ENCODE results near the gene SUMO2.
"Not testable (repeated sequence)": the region's sequence is repeated elsewhere in the genome, so short reads cannot be mapped to it uniquely, and the experiment has no call there.

The SUMO2 gene

DNA sequence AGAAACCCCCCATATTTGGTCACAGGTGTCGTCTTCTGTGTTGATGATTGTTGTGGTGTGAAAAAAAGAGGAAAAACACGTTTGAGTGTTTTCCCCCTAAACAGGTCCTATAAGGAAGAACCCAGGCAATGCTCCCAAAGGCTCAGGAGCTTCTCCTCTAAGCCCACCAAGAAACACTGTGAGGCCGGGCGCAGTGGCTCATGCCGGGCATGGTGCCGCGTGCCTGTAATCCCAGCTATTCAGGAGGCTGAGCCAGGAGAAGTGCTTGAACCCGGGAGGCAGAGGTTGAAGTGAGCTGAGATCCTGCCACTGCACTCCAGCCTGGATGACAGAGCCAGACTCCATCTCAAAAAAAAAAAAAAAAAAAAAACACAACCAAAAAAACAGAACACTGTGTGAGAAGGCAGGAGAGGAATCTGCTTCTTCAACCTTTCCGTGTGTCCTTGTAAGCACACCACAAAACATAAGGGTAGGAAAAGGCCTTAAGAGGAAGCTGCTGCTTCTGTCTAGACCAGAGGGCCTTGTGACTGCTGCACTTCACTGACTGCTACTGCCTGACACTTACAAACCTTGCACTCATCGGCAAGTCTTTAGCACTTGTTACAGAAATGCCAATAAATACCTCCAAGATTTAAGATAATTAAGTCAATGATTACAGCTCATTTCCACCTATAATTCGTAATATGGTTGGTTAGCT lies 37.8 kb downstream of the SUMO2 start:
- TF ChIP-seq, protein P1, sequence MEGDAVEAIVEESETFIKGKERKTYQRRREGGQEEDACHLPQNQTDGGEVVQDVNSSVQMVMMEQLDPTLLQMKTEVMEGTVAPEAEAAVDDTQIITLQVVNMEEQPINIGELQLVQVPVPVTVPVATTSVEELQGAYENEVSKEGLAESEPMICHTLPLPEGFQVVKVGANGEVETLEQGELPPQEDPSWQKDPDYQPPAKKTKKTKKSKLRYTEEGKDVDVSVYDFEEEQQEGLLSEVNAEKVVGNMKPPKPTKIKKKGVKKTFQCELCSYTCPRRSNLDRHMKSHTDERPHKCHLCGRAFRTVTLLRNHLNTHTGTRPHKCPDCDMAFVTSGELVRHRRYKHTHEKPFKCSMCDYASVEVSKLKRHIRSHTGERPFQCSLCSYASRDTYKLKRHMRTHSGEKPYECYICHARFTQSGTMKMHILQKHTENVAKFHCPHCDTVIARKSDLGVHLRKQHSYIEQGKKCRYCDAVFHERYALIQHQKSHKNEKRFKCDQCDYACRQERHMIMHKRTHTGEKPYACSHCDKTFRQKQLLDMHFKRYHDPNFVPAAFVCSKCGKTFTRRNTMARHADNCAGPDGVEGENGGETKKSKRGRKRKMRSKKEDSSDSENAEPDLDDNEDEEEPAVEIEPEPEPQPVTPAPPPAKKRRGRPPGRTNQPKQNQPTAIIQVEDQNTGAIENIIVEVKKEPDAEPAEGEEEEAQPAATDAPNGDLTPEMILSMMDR (IDR thresholded peaks at IDR 0.05; ENCODE audit: low read depth, low read length) = no peak
- TF ChIP-seq EZH2phosphoT487 (IDR thresholded peaks at IDR 0.05; ENCODE audit: low read depth) = no peak
- peaks cover 54% of the 10 kb centered on the region for H3K79me2 ChIP-seq (ENCODE audit: low read length)
- no peak overlapping the region for H3K27ac ChIP-seq (ENCODE audit: low read length)
- H3K36me3 ChIP-seq (replicated peaks; ENCODE audit: low read depth, low read length) = peaks cover 52% of the 10 kb centered on the region
- peaks cover 19% of the 10 kb centered on the region for H3K4me1 ChIP-seq (ENCODE audit: low read length)
- no peak overlapping the region for H2AFZ ChIP-seq (ENCODE audit: low read depth, low read length)
- no peak overlapping the region for H3K4me3 ChIP-seq (ENCODE audit: low read length)
- no peak overlapping the region for H3K4me2 ChIP-seq (ENCODE audit: low read length)
- H3K9ac ChIP-seq (ENCODE audit: low read length) = no peak overlapping the region
- peaks cover 17% of the 10 kb centered on the region for H4K20me1 ChIP-seq (ENCODE audit: insufficient read depth, low read length)
- H3K9me3 ChIP-seq (ENCODE audit: insufficient read depth, low read length) = no peaks in the 10 kb centered on the region
- no peaks in the 10 kb centered on the region for H3K27me3 ChIP-seq (ENCODE audit: low read depth, low read length)

DNA sequence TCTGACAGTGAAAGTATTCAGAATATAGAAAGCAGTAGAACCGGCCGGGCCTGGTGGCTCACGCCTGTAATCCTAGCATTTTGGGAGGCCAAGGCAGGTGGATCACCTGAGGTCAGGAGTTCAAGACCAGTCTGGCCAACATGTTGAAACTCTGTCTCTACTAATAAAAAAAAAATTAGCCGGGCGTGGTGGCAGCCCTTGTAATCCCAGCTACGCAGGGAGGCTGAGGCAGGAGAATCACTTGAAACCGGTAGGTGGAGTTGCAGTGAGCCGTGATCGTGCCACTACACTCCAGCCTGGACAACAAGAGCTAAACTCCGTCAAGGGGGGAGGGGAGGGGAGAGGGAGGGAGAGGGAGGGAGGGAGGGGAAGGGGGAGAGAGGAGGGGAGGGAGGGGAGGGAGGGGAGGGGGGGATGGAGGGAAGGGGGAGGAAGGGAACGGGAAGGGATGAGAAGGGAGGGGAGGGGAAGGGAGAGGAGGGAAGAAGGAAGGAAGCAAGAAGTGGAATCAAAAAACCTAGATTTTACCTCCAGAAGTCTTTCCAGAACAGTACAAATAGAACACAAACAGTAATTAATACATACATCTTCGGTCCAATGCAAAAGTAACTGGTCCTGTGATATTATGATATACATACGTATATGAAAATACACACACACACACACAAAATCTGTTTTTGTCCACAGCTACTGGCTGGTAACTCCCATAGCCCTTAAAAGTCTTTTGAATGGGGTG lies 40.4 kb downstream of the SUMO2 start:
- Histone ChIP-seq H3K4me2 (ENCODE audit: low read length) (no peak overlapping the region), H3K36me3 (replicated peaks; ENCODE audit: low read depth, low read length) (peaks cover 50% of the 10 kb centered on the region), H3K9ac (ENCODE audit: low read length) (no peak overlapping the region), H2AFZ (ENCODE audit: low read depth, low read length) (no peak overlapping the region), H3K27me3 (ENCODE audit: low read depth, low read length) (no peaks in the 10 kb centered on the region), H4K20me1 (ENCODE audit: insufficient read depth, low read length) (no peaks in the 10 kb centered on the region), H3K4me1 (ENCODE audit: low read length) (peaks cover 2% of the 10 kb centered on the region), H3K4me3 (ENCODE audit: low read length) (no peak overlapping the region), H3K79me2 (ENCODE audit: low read length) (peaks cover 28% of the 10 kb centered on the region), H3K9me3 (ENCODE audit: insufficient read depth, low read length) (no peaks in the 10 kb centered on the region), H3K27ac (ENCODE audit: low read length) (no peak overlapping the region)
- no peak for TF ChIP-seq EZH2phosphoT487 (IDR thresholded peaks at IDR 0.05; ENCODE audit: low read depth)
- TF ChIP-seq, protein P1 (IDR thresholded peaks at IDR 0.05; ENCODE audit: low read depth, low read length) = no peak

DNA sequence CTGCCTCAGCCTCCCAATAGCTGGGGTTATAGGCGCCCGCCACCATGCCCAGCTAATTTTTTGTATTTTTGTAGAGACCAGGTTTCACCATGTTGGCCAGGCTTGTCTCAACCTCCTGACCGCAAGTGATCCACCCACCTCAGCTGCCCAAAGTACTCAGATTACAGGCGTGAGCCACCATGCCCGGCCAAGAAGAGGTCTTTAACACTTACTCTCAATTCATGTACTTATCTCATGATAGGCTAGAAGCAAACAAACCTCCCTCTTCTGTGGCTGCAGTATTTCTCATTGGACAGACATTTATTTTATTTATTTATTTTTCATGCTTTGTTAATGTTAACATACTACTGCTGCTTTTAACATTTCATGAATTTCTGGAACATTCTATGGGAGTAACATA lies 44.2 kb downstream of the SUMO2 start:
- H4K20me1 ChIP-seq (ENCODE audit: insufficient read depth, low read length) = no peaks in the 10 kb centered on the region; the same call in 1 of the 2 replicates

DNA sequence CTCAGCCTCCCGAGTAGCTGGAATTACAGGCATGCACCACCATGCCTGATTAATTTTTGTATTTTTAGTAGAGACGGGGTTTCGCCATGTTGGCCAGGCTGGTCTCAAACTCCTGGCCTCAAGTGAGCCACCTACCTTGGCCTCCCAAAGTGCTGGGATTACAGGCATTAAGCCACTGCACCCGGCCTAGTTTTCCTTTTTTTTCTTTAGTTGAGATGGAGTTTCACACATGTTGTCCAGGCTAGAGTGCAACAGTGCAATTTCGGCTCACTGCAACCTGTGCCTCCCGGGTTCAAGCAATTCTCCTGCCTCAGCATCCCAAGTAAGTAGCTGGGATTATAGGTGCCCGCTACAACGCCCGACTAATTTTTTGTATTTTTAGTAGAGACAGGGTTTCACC lies 45.0 kb downstream of the SUMO2 start:
- not testable (repeated sequence) for H3K9me3 ChIP-seq (ENCODE audit: insufficient read depth, low read length); H3K27ac ChIP-seq (ENCODE audit: low read length); H3K9ac ChIP-seq (ENCODE audit: low read length); H3K4me1 ChIP-seq (ENCODE audit: low read length); H3K27me3 ChIP-seq (ENCODE audit: low read depth, low read length); H2AFZ ChIP-seq (ENCODE audit: low read depth, low read length); H3K4me2 ChIP-seq (ENCODE audit: low read length); H4K20me1 ChIP-seq (ENCODE audit: insufficient read depth, low read length); H3K4me3 ChIP-seq (ENCODE audit: low read length); H3K79me2 ChIP-seq (ENCODE audit: low read length)
- peaks cover 25% of the 10 kb centered on the region for H3K36me3 ChIP-seq (replicated peaks; ENCODE audit: low read depth, low read length)

More for the DNA sequence above, 44.2 kb downstream of the SUMO2 start:
- Histone ChIP-seq H3K27ac (ENCODE audit: low read length) (no peak overlapping the region), H3K4me2 (ENCODE audit: low read length) (no peak overlapping the region), H3K9ac (ENCODE audit: low read length) (no peak overlapping the region), H2AFZ (ENCODE audit: low read depth, low read length) (no peak overlapping the region), H3K4me1 (ENCODE audit: low read length) (no peaks in the 10 kb centered on the region), H3K79me2 (ENCODE audit: low read length) (peaks cover 10% of the 10 kb centered on the region), H3K4me3 (ENCODE audit: low read length) (no peak overlapping the region), H3K36me3 (replicated peaks; ENCODE audit: low read depth, low read length) (peaks cover 29% of the 10 kb centered on the region), H3K9me3 (ENCODE audit: insufficient read depth, low read length) (no peaks in the 10 kb centered on the region), H3K27me3 (ENCODE audit: low read depth, low read length) (no peaks in the 10 kb centered on the region)
- TF ChIP-seq EZH2phosphoT487 (IDR thresholded peaks at IDR 0.05; ENCODE audit: low read depth) = no peak
- TF ChIP-seq, protein P1 (IDR thresholded peaks at IDR 0.05; ENCODE audit: low read depth, low read length) = no peak

Measured in OCI-LY3 (cell line).